Memory B cell (primary cell): ENCODE data around the gene EPHA7.

Experiments
- ATAC-seq: fragments of 150-1000 bp; cut with Tn5 transposase; 2 replicates; pipeline ENCODE4 v1.10.0; 2021; ENCODE audit warnings: low read depth, mild to moderate bottlenecking, moderate library complexity
- DNase-seq, 2 donors: peaks; one replicate each; pipeline ENCODE4 v3.0.0; 2022; ENCODE audit warnings: low spot score in 2 of 2
- H3K27ac Mint-ChIP-seq: one replicate; pipeline ENCODE4 v1.8.0; 2022; ENCODE audit warnings: mild to moderate bottlenecking, moderate library complexity, mixed read lengths
- H3K27me3 Mint-ChIP-seq: one replicate; pipeline ENCODE4 v1.8.0; 2022; ENCODE audit warnings: mixed read lengths
- H3K36me3 Mint-ChIP-seq: one replicate; pipeline ENCODE4 v1.8.0; 2022; ENCODE audit warnings: mild to moderate bottlenecking, mixed read lengths
- H3K4me1 Mint-ChIP-seq: one replicate; pipeline ENCODE4 v1.8.0; 2022; ENCODE audit warnings: mixed read lengths
- H3K4me3 Mint-ChIP-seq: one replicate; pipeline ENCODE4 v1.8.0; 2022; ENCODE audit warnings: mild to moderate bottlenecking, moderate library complexity, mixed read lengths
- H3K9me3 Mint-ChIP-seq: one replicate; pipeline ENCODE4 v1.8.0; 2022; ENCODE audit warnings: mixed read lengths

EPHA7 gene

GRCh38 chr6:93369586-93370134, 49.7 kb downstream of the EPHA7 start:
- H3K4me1 Mint-ChIP-seq = no peaks in the 10 kb centered on the region
- no peak overlapping the region for H3K4me3 Mint-ChIP-seq
- no peaks in the 10 kb centered on the region for H3K9me3 Mint-ChIP-seq
- no peaks in the 10 kb centered on the region for H3K36me3 Mint-ChIP-seq
- H3K27me3 Mint-ChIP-seq = no peaks in the 10 kb centered on the region
- H3K27ac Mint-ChIP-seq = no peak overlapping the region
- no peak for ATAC-seq
- no peak for DNase-seq

DNA sequence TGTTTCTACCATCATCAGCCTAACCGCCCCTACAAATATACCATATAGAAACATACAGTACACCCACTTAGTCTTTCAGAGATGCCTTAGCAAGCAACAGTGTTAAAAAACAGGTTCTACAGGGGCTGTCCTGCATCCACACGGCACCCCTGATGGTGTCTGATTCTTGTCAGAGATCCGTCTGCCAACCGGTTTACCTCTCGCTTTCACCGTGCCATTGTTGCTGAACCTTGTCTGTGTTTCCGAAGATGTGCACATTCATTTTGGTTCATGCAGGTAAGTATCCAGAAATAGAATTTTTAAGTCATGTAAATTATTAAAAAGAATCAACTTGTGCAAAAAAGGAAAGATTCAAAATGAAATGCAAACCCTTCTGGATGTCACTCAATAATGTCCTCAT, 52.9 kb downstream of the EPHA7 start:
- no peak overlapping the region for H3K4me3 Mint-ChIP-seq
- no peaks in the 10 kb centered on the region for H3K27me3 Mint-ChIP-seq
- no peaks in the 10 kb centered on the region for H3K9me3 Mint-ChIP-seq
- no peaks in the 10 kb centered on the region for H3K36me3 Mint-ChIP-seq
- ATAC-seq (no peak), DNase-seq (no peak)
- no peaks in the 10 kb centered on the region for H3K4me1 Mint-ChIP-seq
- H3K27ac Mint-ChIP-seq = no peak overlapping the region

- H3K4me3 Mint-ChIP-seq = no peak overlapping the region
- no peak overlapping the region for H3K27ac Mint-ChIP-seq
- H3K9me3 Mint-ChIP-seq = no peaks in the 10 kb centered on the region
- no peaks in the 10 kb centered on the region for H3K27me3 Mint-ChIP-seq
- no peaks in the 10 kb centered on the region for H3K36me3 Mint-ChIP-seq
- H3K4me1 Mint-ChIP-seq = no peaks in the 10 kb centered on the region
- DNase-seq (no peak), ATAC-seq (no peak)
Measured at GRCh38 chr6:93365445-93365844, 53.9 kb downstream of the EPHA7 start.

DNA sequence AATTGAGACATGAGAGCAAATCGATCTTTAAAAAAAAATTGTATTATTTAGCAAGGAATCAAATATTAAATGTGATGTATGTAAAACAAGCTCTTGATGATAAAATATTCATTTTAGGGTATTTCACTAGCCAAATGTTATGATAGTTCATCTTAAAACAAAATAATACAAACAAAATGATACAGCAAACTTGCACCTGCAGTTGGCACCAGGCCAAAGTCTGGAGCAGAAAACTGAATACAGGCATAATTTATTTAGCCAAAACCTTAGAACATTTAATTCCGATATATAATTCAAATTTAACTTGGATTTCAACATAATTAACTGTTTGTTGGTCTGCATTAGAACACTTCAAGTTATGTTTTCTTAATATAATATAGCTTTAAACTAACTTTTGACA, 60.9 kb downstream of the EPHA7 start:
- no peak overlapping the region for H3K4me3 Mint-ChIP-seq
- no peaks in the 10 kb centered on the region for H3K27me3 Mint-ChIP-seq
- H3K27ac Mint-ChIP-seq = no peak overlapping the region
- peaks cover 2% of the 10 kb centered on the region for H3K4me1 Mint-ChIP-seq
- DNase-seq = no peak
- no peak for ATAC-seq
- no peaks in the 10 kb centered on the region for H3K36me3 Mint-ChIP-seq
- H3K9me3 Mint-ChIP-seq = peaks cover 6% of the 10 kb centered on the region

DNA sequence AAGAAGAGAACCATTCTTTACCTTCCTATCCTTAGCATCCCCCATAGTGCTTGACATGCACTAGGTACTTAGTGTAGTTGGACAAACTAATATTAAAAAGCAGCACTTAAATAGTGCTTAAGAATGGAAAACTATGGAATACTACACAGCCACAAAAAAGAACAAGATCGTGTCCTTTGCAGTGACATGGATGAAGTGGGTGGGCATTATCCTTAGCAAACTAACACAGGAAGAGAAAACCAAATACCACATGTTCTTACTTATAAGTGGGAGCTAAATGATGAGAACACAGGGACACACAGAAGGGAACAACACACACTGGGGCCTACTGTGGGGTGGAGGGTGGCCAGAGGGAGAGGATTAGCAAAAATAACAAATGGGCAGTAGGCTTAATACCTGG, 66.8 kb downstream of the EPHA7 start:
- Mint-ChIP-seq H3K9me3 (peaks cover 6% of the 10 kb centered on the region), H3K4me3 (no peak overlapping the region), H3K4me1 (no peaks in the 10 kb centered on the region), H3K27ac (no peak overlapping the region), H3K27me3 (no peaks in the 10 kb centered on the region), H3K36me3 (no peaks in the 10 kb centered on the region)
- DNase-seq = no peak
- ATAC-seq = no peak

DNA sequence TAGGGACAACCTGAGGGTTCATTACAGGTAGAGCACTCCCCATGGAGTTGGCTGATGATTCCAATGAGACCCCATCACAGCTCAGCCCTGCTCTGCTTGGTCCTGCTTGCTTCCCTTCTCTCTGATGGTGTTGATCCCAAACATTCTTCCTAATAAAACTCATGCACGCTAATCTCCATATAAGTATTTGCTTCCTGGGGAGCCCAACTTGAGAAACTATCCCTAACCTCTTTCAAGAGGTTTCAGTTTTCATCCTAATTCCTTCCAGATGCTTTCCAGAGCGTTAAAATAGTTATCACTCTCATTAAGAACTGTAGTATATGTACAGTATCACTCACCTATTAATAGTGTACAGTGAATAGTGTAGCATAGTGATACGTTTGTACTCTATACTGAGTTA, 68.1 kb downstream of the EPHA7 start:
- DNase-seq (no peak), ATAC-seq (no peak)
- no peak overlapping the region for H3K4me3 Mint-ChIP-seq
- H3K4me1 Mint-ChIP-seq = no peaks in the 10 kb centered on the region
- H3K36me3 Mint-ChIP-seq = no peaks in the 10 kb centered on the region
- H3K27ac Mint-ChIP-seq = no peak overlapping the region
- H3K27me3 Mint-ChIP-seq = no peaks in the 10 kb centered on the region
- H3K9me3 Mint-ChIP-seq = peaks cover 6% of the 10 kb centered on the region

GRCh38 chr6:93350774-93351173, 68.6 kb downstream of the EPHA7 start:
- H3K27ac Mint-ChIP-seq = no peak overlapping the region
- no peak for ATAC-seq
- no peak overlapping the region for H3K4me3 Mint-ChIP-seq
- no peak for DNase-seq
- peaks cover 6% of the 10 kb centered on the region for H3K9me3 Mint-ChIP-seq
- H3K27me3 Mint-ChIP-seq = no peaks in the 10 kb centered on the region
- H3K4me1 Mint-ChIP-seq = no peaks in the 10 kb centered on the region
- no peaks in the 10 kb centered on the region for H3K36me3 Mint-ChIP-seq

GRCh38 chr6:93344333-93344835, 75.0 kb downstream of the EPHA7 start:
- H3K27ac Mint-ChIP-seq = no peak overlapping the region
- no peak for DNase-seq
- H3K4me1 Mint-ChIP-seq = no peaks in the 10 kb centered on the region
- ATAC-seq = no peak
- H3K27me3 Mint-ChIP-seq = no peaks in the 10 kb centered on the region
- no peak overlapping the region for H3K4me3 Mint-ChIP-seq
- H3K9me3 Mint-ChIP-seq = no peaks in the 10 kb centered on the region
- no peaks in the 10 kb centered on the region for H3K36me3 Mint-ChIP-seq

DNA sequence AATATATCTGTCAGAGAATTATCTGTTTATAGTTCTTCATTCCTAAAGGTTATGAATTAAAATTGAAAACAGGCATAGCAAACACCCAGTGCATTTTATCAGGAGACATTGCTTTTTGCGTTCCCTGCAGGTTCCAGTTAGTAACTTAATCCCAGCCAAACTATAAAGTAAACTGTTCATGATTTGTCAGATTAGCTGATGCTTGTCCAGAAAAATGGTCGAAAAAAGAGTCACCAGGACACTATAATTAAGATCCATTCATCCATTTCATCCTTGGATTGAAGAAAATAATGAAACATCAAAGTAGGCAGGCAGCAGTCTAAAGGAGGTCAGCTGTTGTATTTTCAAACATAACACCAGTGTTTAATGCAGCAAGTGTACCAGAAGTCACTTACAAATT, 75.9 kb downstream of the EPHA7 start:
- H3K36me3 Mint-ChIP-seq = no peaks in the 10 kb centered on the region
- H3K4me3 Mint-ChIP-seq = no peak overlapping the region
- ATAC-seq (no peak), DNase-seq (no peak)
- H3K27ac Mint-ChIP-seq = no peak overlapping the region
- no peaks in the 10 kb centered on the region for H3K9me3 Mint-ChIP-seq
- no peaks in the 10 kb centered on the region for H3K4me1 Mint-ChIP-seq
- H3K27me3 Mint-ChIP-seq = no peaks in the 10 kb centered on the region

- peaks cover 1% of the 10 kb centered on the region for H3K9me3 Mint-ChIP-seq
- no peaks in the 10 kb centered on the region for H3K27me3 Mint-ChIP-seq
- no peaks in the 10 kb centered on the region for H3K36me3 Mint-ChIP-seq
- H3K27ac Mint-ChIP-seq = no peak overlapping the region
- ATAC-seq = no peak
- DNase-seq = no peak
- H3K4me1 Mint-ChIP-seq = no peaks in the 10 kb centered on the region
- H3K4me3 Mint-ChIP-seq = no peak overlapping the region
Measured at GRCh38 chr6:93341900-93342613, 77.3 kb downstream of the EPHA7 start.

DNA sequence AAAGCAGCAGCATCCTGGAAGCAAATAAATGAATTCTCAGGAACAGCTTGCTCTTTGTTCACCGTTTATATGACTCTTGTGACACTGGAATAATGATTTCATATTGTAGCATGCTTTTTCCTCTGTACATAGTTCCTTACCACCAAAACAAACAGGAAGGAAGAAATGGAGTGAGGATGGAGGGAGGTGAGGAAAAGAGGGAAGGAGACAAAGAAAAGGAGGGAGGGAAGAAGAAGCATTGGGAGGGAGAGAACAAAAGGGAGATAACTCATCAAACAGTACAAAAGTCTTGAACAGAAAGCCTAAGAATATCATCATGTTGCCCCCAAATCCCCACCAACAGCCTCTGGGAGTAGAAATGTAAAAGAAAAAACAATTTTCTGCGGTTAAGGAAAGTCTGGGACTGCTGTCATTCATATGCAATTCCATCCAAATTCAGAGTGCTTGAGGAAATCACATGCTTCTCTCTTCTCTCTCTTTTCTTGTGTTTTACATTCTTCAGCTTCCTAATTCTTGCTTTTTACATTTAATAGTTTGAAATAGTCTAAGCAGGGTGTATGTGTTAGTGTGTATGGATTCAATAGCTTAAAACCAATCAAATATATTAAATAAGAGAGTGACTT, 81.5 kb downstream of the EPHA7 start:
- no peak overlapping the region for H3K27ac Mint-ChIP-seq
- H3K4me1 Mint-ChIP-seq = no peaks in the 10 kb centered on the region
- H3K36me3 Mint-ChIP-seq = no peaks in the 10 kb centered on the region
- DNase-seq (no peak), ATAC-seq (no peak)
- peaks cover 1% of the 10 kb centered on the region for H3K9me3 Mint-ChIP-seq
- H3K27me3 Mint-ChIP-seq = no peaks in the 10 kb centered on the region
- no peak overlapping the region for H3K4me3 Mint-ChIP-seq

DNA sequence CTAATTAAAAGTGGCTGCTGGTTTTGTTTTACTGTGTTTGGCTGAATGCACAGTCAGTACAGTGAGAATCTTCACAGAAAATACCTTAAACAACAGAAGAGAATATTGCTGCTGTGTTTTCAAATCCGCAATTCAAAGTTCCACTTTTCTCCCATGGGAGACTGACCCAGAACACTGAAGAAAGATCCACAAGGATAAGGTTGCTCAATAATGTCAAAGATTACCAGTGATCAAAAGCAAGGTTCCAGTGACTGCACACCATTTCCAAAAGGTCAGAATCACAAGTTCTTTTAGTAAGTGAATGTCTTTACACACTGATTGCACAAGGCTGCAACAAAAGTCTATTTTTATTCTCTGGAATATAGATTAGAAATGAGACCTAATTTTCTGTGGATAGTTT, 82.3 kb downstream of the EPHA7 start:
- no peak overlapping the region for H3K27ac Mint-ChIP-seq
- no peaks in the 10 kb centered on the region for H3K36me3 Mint-ChIP-seq
- DNase-seq (no peak), ATAC-seq (no peak)
- H3K4me3 Mint-ChIP-seq = no peak overlapping the region
- H3K9me3 Mint-ChIP-seq = peaks cover 1% of the 10 kb centered on the region
- H3K4me1 Mint-ChIP-seq = no peaks in the 10 kb centered on the region
- H3K27me3 Mint-ChIP-seq = no peaks in the 10 kb centered on the region

DNA sequence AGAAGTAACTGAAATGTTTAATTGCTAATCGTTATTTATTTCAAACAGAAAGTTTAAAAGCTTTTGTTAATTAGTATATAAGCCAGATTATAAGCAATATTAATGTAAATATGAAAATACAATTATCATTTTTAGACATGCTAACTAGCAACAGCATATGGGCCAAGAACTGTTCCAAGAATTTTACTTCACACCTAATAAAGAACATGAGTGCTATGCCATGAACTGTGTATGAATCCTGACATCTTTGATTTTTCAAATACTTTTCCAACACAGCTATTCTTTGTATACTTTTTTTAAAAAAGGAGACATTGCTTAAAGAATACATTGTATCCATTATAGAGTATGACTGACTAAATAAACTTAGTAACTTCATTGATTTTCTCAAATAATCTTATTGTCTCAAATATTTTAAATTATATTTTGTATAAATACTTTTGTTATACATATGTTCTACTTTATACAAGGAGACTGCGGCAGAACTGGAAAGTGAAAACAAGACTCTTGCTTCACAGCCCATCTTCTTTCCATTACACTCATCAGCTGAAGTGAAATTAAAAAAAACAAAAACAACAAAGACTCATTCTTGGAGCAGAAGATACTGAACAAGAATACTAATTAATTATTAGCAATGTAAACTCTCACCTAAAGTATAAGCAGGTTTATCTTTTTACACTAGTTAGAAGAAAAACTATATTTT, 89.9 kb downstream of the EPHA7 start:
- Mint-ChIP-seq H3K9me3 (peaks cover 4% of the 10 kb centered on the region), H3K27me3 (no peaks in the 10 kb centered on the region), H3K4me1 (no peaks in the 10 kb centered on the region), H3K36me3 (no peaks in the 10 kb centered on the region), H3K27ac (no peak overlapping the region), H3K4me3 (no peak overlapping the region)
- DNase-seq (no peak), ATAC-seq (no peak)

DNA sequence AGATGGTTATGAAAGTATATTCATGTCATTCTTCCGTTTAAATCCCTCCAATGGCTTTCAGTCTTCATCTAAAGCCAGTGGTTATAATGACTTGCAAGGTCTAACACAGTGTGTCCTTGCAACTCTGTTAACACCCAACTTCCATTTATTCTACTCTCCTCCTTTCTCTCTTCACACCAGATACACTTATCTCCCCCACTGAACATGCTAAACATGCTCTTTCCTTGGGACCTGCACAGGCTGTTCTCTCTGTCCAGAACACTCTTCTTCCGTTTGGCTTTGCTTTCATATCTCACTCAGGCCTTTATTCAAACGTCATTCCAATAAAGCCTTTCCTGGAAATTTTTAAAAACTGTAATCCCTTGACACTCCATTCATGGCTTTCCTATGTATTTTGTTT, 91.5 kb downstream of the EPHA7 start:
- ATAC-seq (no peak), DNase-seq (no peak)
- no peaks in the 10 kb centered on the region for H3K36me3 Mint-ChIP-seq
- no peaks in the 10 kb centered on the region for H3K27me3 Mint-ChIP-seq
- H3K9me3 Mint-ChIP-seq = peaks cover 4% of the 10 kb centered on the region
- H3K27ac Mint-ChIP-seq = no peak overlapping the region
- no peak overlapping the region for H3K4me3 Mint-ChIP-seq
- H3K4me1 Mint-ChIP-seq = no peaks in the 10 kb centered on the region
